Eye (tissue), 1 donor: ENCODE results near the gene KCNJ14.

Experiments used
- DNase-seq: peaks from one replicate; pipeline ENCODE4 v3.0.0-alpha.2; 2015

Gene KCNJ14

DNA sequence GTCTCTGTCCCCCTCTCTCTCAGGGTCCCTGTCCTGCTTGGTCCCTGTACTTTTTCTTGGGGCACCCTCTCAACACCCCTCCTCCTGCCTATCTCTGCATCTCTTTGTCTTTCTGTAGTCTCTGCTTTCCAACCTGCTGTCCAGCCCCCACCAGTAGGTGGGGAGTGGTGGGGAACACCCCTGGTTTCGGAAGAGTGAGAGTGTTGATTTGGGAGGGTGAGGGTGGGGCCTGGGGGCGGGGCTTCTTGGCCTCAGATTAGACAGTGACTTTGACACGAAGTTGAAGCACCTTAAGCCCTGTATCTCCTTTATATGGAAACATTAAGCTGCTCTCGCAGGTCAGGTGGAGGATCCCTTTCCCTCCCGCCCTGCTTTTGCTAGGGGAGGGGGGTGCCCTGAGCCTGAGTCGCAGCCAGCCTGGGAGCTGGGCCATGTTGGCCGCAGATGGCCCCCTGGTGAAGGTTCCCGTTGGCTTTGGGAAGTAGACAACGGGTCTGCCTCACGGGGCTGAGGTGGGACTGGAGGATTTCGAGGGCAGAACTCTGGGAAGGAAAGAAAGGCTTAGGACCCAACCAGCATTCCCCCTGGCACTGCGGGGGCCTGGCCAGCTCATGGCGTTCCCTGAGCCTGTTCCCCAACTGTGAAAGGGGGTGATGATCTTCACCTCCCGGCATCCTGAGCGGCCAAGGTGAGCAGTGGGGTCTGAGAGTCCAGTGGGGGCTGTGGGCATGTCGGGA, at the start of gene KCNJ14:
Gene KCNJ14, plus strand, starts transcription at position 404 of the 737 bp plus-strand sequence. CDS start 6,151 bp downstream, outside the sequence.
- no peak for DNase-seq

DNA sequence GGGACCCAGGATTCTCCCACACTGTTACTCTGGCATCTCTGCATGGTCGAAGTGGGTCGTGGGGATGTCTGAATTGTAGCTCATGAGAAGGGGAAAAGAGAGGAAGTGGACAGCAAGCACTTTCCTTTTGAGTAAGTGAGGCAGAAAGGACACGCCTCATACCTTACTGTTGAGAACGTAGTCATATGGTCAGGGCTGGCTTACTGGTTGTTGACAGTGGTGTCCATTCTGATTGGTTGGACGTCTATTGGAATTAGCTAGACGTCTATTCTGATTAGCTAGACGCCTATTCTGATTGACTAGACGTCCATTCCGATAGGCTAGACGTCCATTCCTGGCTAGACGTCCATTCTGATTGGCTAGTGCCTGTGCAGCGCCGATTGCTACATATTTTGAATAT, 49.5 kb upstream of the KCNJ14 start:
- no peak for DNase-seq

DNA sequence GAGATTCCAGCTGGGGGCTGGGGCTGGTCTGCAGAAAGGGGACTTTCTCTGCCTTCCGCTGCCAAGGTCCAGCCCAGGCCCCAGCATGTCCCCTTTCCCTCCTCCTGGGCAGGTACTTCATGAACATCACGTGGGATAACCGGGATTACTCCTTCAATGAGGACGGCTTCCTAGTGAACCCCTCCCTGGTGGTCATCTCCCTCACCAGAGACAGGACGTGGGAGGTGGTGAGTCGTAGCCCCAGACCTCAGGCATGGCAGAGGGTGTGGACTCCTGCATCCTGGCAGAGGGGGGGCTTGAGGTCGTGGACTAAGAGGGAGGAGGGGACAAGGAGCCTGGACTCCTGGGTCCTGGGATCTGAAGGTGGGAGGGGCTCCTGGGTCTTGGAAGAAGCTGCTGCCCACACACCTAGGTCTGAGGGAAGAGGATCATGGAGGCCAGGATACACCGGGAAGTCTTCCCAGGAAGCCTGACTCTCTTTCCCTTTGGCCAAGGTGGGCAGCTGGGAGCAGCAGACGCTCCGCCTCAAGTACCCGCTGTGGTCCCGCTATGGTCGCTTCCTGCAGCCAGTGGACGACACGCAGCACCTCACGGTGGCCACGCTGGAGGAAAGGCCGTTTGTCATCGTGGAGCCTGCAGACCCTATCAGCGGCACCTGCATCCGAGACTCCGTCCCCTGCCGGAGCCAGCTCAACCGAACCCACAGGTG, 41.3 kb upstream of the KCNJ14 start:
- DNase-seq = peak; percentile 32

DNA sequence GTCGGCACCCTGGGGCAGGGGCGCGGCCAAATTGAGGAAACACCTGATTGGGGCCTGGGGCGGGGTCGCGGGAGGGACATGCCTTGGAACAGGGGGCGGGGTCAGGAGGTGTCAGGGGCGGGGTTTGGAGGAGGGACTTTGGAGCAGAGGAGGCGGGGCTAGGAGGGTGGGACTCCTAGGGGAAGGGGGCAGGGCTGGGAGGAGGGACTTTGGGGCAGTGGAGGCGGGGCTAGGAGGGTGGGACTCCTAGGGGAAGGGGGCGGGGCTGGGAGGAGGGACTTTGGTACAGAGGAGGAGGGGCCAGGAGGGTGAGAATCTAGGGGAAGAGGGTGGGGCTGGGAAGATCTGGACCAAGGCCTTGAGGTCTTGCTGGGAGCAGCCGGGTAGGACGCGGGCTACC, 40.0 kb upstream of the KCNJ14 start:
- peak; percentile 71 for DNase-seq

DNA sequence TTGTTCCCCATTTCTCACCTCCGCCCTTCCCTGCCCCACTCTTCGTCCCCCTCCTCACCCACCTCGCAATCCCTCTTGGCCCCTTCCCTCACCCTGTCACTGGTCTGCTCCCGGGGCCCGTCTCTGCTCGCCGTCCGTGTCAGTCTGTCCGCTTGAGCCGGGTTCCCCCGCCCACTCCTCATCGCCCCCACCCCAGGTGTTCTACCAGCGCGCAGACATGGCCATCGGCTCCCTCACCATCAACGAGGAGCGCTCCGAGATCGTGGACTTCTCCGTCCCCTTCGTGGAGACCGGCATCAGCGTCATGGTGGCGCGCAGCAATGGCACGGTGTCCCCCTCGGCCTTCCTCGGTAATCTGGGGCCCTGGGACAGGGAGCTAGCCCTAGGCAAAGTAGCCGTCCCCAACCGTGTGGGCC, 39.6 kb upstream of the KCNJ14 start:
- no peak for DNase-seq

DNA sequence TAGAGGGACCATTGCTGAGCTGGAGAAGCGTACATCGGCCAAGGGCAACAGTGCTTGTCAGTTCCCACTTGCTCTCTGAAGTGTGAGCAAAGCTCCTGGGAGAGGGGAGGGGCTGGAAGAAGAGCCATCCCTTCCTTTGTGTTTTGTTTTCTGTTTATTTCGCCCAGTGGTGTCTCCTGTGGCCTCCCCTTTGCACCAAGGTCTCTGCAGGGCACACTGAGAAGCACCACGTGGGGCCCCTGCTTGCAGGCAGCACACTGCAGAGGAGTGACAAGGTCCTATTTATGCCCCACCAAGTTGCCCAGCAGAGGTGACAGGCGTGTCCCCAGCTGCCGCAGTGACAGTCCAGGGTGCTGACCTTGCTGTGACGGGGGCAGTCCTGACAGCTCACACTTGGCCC, 38.0 kb upstream of the KCNJ14 start:
- peak; percentile 71 for DNase-seq

DNA sequence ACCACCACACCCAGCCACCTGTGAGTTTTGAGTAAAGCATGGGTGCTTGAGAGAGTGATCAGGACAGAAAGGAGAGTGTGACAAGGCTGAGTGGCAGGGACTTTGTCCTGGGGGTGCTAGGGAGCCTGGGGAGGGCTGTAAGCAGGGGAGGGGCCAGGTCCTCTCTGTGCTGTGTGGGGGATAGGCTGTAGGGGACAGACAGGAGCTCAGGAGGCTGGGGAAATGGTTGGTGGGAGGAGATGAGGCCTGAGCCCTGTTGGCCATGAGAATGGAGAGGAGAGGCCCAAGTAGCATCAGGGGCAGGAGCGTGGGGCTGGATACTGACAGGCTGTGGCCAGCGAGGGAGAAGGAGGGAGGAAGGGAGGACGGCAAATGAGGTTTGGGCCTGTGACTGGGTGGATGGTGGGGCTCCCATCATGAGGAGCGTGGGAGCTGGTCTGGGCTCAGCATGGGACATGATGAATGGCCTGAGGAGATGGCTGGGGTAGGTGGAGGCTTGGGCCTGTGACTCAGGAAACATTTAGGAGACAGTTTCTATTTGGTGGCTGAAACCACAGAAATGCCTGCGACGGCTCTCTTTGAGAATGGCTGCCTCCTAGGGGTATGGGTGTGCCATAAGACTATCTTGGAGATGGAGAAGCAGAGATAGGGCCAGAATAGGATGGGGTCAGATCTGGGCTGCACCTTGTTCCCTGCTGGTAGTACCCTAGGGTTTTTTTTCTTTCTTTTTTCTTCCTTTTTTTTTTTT, 36.9 kb upstream of the KCNJ14 start:
- no peak for DNase-seq

DNA sequence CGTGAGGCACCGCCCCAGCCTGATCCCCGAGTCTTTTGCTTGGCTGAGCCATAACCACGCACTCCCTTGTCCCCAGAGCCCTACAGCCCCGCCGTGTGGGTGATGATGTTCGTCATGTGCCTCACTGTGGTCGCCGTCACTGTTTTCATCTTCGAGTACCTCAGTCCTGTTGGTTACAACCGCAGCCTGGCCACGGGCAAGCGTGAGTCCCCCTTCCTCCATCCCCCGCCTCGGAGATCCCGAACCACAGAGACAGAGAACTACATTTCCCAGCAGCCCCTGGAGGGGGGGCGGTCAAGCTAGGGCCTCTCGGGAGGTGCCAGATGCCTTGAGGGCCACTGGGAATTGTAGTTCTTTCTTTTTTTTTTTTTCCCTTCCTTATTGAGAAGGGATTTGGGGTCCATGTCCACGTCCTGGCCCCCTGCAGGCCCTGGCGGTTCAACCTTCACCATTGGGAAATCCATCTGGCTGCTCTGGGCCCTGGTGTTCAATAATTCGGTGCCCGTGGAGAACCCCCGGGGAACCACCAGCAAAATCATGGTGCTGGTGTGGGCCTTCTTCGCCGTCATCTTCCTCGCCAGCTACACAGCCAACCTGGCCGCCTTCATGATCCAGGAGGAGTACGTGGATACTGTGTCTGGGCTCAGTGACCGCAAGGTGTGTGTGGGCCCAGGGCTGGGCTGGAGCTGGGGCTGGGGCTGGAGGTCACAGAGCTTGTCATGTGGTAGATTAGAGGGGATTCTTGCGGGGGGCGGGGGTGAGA, 36.0 kb upstream of the KCNJ14 start:
- DNase-seq = peak; percentile 86

DNA sequence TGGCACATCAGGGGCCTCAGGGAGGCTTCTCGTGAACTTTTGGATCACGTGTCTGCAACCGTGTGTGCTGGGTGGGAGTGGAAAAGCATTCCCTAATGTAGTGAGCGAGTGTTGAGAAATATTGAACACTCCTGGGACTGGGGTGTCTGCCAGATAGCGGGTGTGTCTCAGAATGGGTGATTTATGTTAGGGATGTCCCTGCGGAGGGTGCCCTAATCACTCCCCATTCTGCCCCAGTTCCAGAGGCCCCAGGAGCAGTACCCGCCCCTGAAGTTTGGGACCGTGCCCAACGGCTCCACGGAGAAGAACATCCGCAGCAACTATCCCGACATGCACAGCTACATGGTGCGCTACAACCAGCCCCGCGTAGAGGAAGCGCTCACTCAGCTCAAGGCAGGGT, 33.8 kb upstream of the KCNJ14 start:
- DNase-seq = no peak

DNA sequence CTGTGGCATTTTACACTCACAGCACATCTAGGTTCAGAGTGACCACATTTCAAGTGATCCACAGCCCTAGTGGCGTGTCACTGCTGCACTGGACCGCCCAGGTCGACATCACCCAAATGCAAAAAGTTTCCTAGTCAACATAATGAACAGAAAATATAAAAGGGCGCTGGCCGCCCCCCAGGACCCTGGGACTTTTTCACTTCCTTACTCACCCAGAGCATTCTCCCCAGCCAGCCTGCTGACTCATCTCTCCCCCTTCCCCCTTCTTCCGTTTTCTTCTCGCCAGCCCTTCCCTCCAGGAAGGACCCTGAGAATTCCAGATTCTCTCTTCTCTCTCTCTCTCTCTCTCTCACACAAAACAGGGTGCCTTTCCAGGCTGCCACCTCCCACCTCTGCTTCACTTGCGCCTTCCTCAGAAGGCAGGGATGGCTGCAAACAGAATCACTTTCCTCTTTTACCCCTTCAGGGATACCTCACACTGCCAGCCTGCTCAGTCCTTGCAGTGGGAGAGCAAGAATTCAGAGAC, 30.6 kb upstream of the KCNJ14 start:
- no peak for DNase-seq

DNA sequence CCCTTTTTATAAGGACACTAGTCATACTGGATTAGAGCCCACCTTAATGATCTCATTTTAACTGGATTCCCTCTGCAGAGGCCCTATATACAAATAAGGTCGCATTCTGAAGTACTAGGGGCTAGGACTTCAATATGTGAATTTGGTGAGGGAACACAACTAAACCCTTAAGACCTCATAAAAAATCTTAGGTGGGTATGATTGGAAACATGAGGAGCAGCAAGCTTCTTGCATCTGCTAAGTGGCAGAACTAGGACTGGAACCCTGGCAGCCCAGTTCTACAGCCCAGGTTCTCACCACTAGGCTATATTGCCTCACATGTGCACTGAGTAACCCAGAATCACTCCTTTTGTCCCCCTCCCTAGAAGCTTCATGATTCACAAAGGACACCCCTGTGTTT, 26.7 kb upstream of the KCNJ14 start:
- DNase-seq = no peak

DNA sequence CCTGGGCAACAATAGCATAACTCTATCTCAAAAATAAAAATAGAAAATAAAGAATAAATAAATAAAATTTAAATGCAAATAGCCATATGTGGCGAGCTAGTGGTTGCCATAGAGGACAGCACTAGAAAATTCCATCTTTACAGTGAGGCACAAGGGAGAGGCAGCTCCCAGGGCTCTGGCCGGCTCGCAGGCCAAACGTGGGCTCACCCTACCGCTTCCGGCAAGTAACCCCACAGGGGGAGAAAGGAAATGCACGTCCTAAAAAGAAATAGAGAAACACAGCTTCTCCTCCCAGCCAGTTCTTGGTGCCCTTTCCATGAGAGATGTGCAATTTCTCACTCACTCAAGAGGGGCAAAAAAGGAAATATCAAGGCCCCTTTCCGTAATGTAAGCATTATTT, 22.0 kb upstream of the KCNJ14 start:
- no peak for DNase-seq

DNA sequence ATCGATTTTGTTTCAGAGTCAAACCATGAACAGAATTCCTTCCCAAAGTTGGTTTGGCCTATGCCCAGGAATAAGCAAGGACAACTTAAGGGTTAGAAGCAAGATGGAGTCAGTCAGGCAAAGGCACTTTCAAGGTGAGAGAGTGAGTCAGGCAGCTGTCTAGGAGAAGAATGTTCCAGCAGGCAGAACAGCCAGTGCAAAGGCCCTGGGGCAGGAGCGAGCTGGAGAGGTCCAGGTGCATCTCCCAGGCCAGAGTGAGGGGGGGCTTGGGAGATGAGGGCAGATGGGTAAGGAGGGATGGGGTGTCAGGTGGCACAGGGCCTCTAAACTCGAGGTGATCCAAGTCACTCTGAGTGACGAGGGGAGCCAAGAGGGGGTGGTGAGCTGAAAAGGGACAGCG, 18.8 kb upstream of the KCNJ14 start:
- DNase-seq = no peak

DNA sequence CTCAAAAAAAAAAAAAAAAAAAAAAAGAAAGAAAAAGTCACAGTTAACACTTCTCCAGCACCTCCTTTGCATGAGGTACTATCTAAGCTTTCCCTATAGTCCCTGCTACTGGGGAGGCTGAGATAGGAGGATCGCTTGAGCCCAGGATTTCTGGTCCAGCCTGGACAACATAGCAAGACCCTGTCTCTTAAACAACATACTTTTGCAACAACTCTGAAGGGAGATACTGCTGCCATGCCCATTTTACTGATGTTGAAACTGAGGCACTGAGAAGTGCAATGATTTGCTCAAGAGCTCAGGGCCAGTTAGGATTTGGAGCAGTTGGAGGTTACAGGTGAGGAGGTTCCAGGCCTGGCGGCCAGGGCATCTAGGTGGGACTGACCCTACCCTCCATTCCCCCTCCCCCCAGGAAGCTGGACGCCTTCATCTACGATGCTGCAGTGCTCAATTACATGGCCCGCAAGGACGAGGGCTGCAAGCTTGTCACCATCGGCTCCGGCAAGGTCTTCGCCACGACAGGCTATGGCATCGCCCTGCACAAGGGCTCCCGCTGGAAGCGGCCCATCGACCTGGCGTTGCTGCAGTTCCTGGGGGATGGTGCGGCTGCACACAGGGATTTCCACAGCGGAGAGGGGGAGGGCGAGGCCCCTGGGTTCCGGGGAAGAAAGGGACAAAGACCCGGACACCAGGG, 13.9 kb upstream of the KCNJ14 start:
- no peak for DNase-seq

DNA sequence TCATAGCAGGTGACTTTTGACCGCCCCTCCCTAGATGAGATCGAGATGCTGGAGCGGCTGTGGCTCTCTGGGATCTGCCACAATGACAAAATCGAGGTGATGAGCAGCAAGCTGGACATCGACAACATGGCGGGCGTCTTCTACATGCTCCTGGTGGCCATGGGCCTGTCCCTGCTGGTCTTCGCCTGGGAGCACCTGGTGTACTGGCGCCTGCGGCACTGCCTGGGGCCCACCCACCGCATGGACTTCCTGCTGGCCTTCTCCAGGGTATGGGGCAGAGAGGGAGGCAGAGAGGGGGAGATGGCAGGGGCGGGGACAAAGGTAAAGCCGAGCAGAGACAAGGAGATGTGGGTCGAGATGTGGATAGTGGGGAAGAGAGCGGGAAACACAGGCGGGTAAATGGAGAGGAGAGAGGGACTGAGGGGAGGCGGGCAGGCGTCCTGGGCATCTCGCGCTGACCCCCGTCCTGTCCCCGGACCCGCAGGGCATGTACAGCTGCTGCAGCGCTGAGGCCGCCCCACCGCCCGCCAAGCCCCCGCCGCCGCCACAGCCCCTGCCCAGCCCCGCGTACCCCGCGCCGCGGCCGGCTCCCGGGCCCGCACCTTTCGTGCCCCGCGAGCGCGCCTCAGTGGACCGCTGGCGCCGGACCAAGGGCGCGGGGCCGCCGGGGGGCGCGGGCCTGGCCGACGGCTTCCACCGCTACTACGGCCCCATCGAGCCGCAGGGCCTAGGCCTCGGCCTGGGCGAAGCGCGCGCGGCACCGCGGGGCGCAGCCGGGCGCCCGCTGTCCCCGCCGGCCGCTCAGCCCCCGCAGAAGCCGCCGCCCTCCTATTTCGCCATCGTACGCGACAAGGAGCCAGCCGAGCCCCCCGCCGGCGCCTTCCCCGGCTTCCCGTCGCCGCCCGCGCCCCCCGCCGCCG, 13.0 kb upstream of the KCNJ14 start:
- DNase-seq = peak; percentile 13

DNA sequence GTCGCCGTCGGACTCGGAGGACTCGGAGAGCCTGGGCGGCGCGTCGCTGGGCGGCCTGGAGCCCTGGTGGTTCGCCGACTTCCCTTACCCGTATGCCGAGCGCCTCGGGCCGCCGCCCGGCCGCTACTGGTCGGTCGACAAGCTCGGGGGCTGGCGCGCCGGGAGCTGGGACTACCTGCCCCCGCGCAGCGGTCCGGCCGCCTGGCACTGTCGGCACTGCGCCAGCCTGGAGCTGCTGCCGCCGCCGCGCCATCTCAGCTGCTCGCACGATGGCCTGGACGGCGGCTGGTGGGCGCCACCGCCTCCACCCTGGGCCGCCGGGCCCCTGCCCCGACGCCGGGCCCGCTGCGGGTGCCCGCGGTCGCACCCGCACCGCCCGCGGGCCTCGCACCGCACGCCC, 12.1 kb upstream of the KCNJ14 start:
- DNase-seq = peak; percentile 26

DNA sequence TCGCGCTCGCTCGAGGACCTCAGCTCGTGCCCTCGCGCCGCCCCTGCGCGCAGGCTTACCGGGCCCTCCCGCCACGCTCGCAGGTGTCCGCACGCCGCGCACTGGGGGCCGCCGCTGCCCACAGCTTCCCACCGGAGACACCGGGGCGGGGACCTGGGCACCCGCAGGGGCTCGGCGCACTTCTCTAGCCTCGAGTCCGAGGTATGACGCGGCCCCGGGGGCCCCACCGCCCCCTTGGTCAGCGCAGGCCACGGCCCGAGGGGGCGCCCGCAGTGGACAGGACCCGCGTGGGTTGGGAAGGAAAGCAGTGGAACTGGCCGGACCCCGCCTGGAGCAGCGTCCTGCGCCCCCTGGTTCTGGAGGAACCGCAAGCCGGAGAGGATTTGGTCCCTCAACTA, 11.6 kb upstream of the KCNJ14 start:
- peak; percentile 41 for DNase-seq

DNA sequence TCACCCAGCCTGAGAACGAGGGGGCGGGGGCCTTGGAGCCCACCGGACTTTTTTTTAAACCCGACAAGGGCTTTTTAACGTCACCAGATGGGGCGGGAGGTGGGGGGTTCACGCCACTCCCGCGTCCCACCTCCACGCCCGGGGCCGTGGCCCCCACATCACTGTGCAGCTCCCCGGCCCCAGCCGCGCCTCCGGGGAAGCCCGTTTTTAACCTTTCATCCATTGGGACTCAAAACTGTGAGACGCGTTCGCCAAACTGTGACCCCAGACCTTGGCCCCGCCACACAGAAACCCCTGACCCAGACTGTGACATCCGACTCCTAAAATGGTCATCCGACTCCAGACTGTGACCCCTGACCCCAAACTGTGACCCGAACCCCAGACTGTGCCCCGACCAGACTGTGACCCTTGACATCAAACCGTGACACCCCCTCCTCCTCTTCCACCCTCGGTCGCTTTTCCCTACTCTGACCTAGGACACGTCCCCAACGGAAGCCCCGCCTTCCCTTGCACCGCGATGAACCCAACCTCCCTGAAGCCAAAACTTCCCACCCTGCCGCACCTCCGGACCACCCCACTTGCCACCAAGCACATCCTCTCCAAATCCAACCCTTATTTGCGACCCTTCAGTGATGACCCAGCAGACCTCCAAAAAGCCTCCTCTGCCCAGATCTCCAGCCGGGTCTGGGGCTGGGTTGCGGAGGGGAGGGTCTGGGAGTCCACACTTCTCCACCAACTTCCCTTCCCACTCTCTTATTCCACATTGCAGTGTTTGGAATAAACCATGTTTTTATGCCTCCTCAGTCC, 11.0 kb upstream of the KCNJ14 start:
- no peak for DNase-seq

DNA sequence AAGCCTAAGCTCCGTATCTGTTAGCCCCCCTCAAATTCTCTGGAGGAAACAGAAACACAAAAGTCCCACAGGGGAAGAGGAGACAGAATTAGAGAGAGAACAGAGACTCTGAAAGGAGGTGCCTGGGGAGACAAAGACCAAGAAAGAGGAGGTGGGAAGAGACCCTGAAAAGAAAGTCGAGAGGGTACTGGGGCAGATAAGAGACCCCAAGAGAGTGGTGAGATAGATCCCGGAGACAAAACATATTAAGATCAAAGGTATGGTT, 10.5 kb upstream of the KCNJ14 start:
- DNase-seq = no peak

DNA sequence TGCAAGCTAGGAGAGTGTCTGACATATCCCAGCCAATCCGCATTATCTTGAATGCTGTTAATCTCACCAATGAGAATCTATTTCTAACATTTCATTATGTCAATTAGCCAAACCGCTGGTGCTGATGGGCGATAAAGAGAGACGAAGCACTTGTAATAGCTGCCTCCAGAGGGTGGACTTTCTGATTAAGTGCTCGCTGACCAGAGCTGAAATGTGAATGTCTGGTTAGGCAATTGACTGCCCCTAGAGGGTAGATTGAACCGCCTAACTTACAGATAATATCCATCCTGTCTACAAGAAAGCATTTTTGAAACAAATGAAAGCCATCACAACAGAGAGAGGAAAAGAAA, 10.1 kb upstream of the KCNJ14 start:
- DNase-seq = no peak
